ENCODE results near the gene SUPT3H. TPM values are rescaled to one million over a fixed set of nuclear protein-coding genes. Genes with fewer than 3 reads are reported as not detected.

SUPT3H gene
- total RNA-seq, 1 experiment from 2014 or later: 3.6 TPM

GRCh38 chr6:45371924-45372573, 5.7 kb downstream of the SUPT3H start:
- CTCF ChIA-PET: no interaction called here

GRCh38 chr6:45369870-45370269, 7.9 kb downstream of the SUPT3H start:
- Histone ChIP-seq H3F3A (ENCODE audit: low read length, unreplicated experiment) (no peaks in the 10 kb centered on the region), H3K4me1 (ENCODE audit: insufficient read depth, low read length) (no peaks in the 10 kb centered on the region), H3K4me3 (ENCODE audit: low read length) (no peak overlapping the region), H2AFZ (ENCODE audit: low read length) (no peak overlapping the region), H3K4me2 (ENCODE audit: low read length) (no peak overlapping the region), H3K79me2 (ENCODE audit: low read length) (peaks cover 18% of the 10 kb centered on the region), H3K9ac (ENCODE audit: low read length) (no peak overlapping the region), H3K9me2 (replicated peaks; ENCODE audit: low read length) (no peaks in the 10 kb centered on the region), H3K36me3 (ENCODE audit: low read depth, low read length) (no peaks in the 10 kb centered on the region), H3K27me3 (ENCODE audit: low read length) (no peaks in the 10 kb centered on the region), H4K20me1 (ENCODE audit: low read length) (no peaks in the 10 kb centered on the region), H3K27ac (ENCODE audit: low read length) (no peak overlapping the region), H3K9me3 (ENCODE audit: low read length) (no peaks in the 10 kb centered on the region)
- POLR2A ChIA-PET (ENCODE audit: unreplicated experiment): interaction anchor here (0.5 kb wide), 1 partner anchor 120 kb away, joined by 8 read pairs; no protein-coding TSS in a partner anchor
- CTCF ChIA-PET: no interaction called here
- no TSS peak for BruUV-seq (replicated peaks)
- ATAC-seq: no peak
- intact Hi-C loops (cut with micrococcal nuclease): no loop called here
- DNase-seq: no peak
- TF ChIP-seq EZH2 (IDR thresholded peaks at IDR 0.05; ENCODE audit: low read length, unreplicated experiment) (no peak), CTCF (conservative IDR thresholded peaks at IDR 0.05; ENCODE audit: low read depth, low read length) (no peak), EZH2phosphoT487 (IDR thresholded peaks at IDR 0.05; ENCODE audit: borderline replicate concordance, low read length) (no peak)

More at GRCh38 chr6:45371924-45372573, 5.7 kb downstream of the SUPT3H start:
- H3K4me1 ChIP-seq (ENCODE audit: insufficient read depth, low read length): peaks cover 11% of the 10 kb centered on the region; the same call in 1 of the 2 replicates
- intact Hi-C loops (cut with micrococcal nuclease): no loop called here
- no peak overlapping the region for H3K4me3 ChIP-seq (ENCODE audit: low read length)
- no peaks in the 10 kb centered on the region for H3K9me3 ChIP-seq (ENCODE audit: low read length)
- H3K4me2 ChIP-seq (ENCODE audit: low read length): no peak overlapping the region
- DNase-seq (no peak), ATAC-seq (no peak)
- POLR2A ChIA-PET (ENCODE audit: unreplicated experiment): no interaction called here
- no peaks in the 10 kb centered on the region for H3K36me3 ChIP-seq (ENCODE audit: low read depth, low read length)
- TF ChIP-seq EZH2 (IDR thresholded peaks at IDR 0.05; ENCODE audit: low read length, unreplicated experiment) (no peak), CTCF (conservative IDR thresholded peaks at IDR 0.05; ENCODE audit: low read depth, low read length) (no peak), EZH2phosphoT487 (IDR thresholded peaks at IDR 0.05; ENCODE audit: borderline replicate concordance, low read length) (no peak)
- no peaks in the 10 kb centered on the region for H3K27me3 ChIP-seq (ENCODE audit: low read length)
- H3K27ac ChIP-seq (ENCODE audit: low read length): no peak overlapping the region
- no peaks in the 10 kb centered on the region for H3F3A ChIP-seq (ENCODE audit: low read length, unreplicated experiment)
- peaks cover 40% of the 10 kb centered on the region for H3K79me2 ChIP-seq (ENCODE audit: low read length)
- no peaks in the 10 kb centered on the region for H3K9me2 ChIP-seq (replicated peaks; ENCODE audit: low read length)
- H4K20me1 ChIP-seq (ENCODE audit: low read length): no peaks in the 10 kb centered on the region
- H3K9ac ChIP-seq (ENCODE audit: low read length): no peak overlapping the region
- no peak overlapping the region for H2AFZ ChIP-seq (ENCODE audit: low read length)
- BruUV-seq (replicated peaks): no TSS peak

GRCh38 chr6:45367999-45368398, 9.7 kb downstream of the SUPT3H start:
- Histone ChIP-seq H3K9ac (ENCODE audit: low read length) (no peak overlapping the region), H4K20me1 (ENCODE audit: low read length) (no peaks in the 10 kb centered on the region), H3K27ac (ENCODE audit: low read length) (no peak overlapping the region), H3K4me1 (ENCODE audit: insufficient read depth, low read length) (no peaks in the 10 kb centered on the region), H3K4me3 (ENCODE audit: low read length) (no peak overlapping the region), H3K27me3 (ENCODE audit: low read length) (no peaks in the 10 kb centered on the region), H3F3A (ENCODE audit: low read length, unreplicated experiment) (no peaks in the 10 kb centered on the region), H3K9me3 (ENCODE audit: low read length) (no peaks in the 10 kb centered on the region), H3K36me3 (ENCODE audit: low read depth, low read length) (no peaks in the 10 kb centered on the region), H2AFZ (ENCODE audit: low read length) (no peak overlapping the region), H3K4me2 (ENCODE audit: low read length) (no peak overlapping the region), H3K79me2 (ENCODE audit: low read length) (peaks cover 6% of the 10 kb centered on the region; the same call in 1 of the 2 replicates), H3K9me2 (replicated peaks; ENCODE audit: low read length) (no peaks in the 10 kb centered on the region)
- intact Hi-C loops (cut with micrococcal nuclease): no loop called here
- TF ChIP-seq EZH2 (IDR thresholded peaks at IDR 0.05; ENCODE audit: low read length, unreplicated experiment): no peak
- TF ChIP-seq CTCF (conservative IDR thresholded peaks at IDR 0.05; ENCODE audit: low read depth, low read length): no peak
- TF ChIP-seq EZH2phosphoT487 (IDR thresholded peaks at IDR 0.05; ENCODE audit: borderline replicate concordance, low read length): no peak
- POLR2A ChIA-PET (ENCODE audit: unreplicated experiment): interaction anchor here (0.7 kb wide), 1 partner anchor 9 kb away, joined by 3 read pairs; no protein-coding TSS in a partner anchor
- ATAC-seq: no peak
- CTCF ChIA-PET: no interaction called here
- no TSS peak for BruUV-seq (replicated peaks)
- DNase-seq: no peak

Data from PC-3 (cell line).